ENCODE results near the gene TTC21A. TPM values are rescaled to one million over a fixed set of nuclear protein-coding genes. Genes with fewer than 3 reads are reported as not detected.

Gene TTC21A
- total RNA-seq, 1 experiment from 2014 or later: 7.7 TPM

- no TSS peak for BruUV-seq (replicated peaks)
- H3K27ac ChIP-seq (ENCODE audit: low read length): no peak overlapping the region
- POLR2A ChIA-PET: no interaction called here
- CTCF ChIA-PET: no interaction called here
- DNase-seq (ENCODE audit: low read depth, low spot score) (no peak), ATAC-seq (no peak)
- H3K9me3 ChIP-seq (ENCODE audit: control insufficient read depth, insufficient read depth, low read depth, low read length): no peaks in the 10 kb centered on the region
- H3K27me3 ChIP-seq (ENCODE audit: control insufficient read depth, insufficient read depth, low read length): no peaks in the 10 kb centered on the region
- no peaks in the 10 kb centered on the region for H3K36me3 ChIP-seq (ENCODE audit: control insufficient read depth, insufficient read depth, low read length)
- H3K4me3 ChIP-seq (ENCODE audit: low read depth in 2 of 2, low read length in 2 of 2): no peak overlapping the region
- intact Hi-C loops (cut with micrococcal nuclease; ENCODE audit: unreplicated experiment): no loop called here
- no peaks in the 10 kb centered on the region for H3K4me1 ChIP-seq (ENCODE audit: control insufficient read depth, insufficient read depth, low read length)
- in situ Hi-C loops (cut with HindIII; ENCODE audit: low pct_unique_long_range_greater_than_20kb, low sequenced_read_pairs): no loop called here
- TF ChIP-seq TCF7L2 (IDR thresholded peaks at IDR 0.05; ENCODE audit: low read depth, low read length) (no peak), POLR2AphosphoS5 (IDR thresholded peaks at IDR 0.05; ENCODE audit: low read depth, low read length) (no peak), CTCF (IDR thresholded peaks at IDR 0.05) (no peak), SIN3A (IDR thresholded peaks at IDR 0.05; ENCODE audit: borderline replicate concordance, insufficient read depth, low read depth, low read length) (no peak), REST (IDR thresholded peaks at IDR 0.05; ENCODE audit: insufficient read depth in 1 of 2, low read depth in 2 of 2, low read length in 1 of 2) (no peak)
Measured at GRCh38 chr3:39075910-39076309, 31.6 kb upstream of the TTC21A start.

GRCh38 chr3:39079530-39079929 lies 27.9 kb upstream of the TTC21A start:
- Histone ChIP-seq H3K4me1 (ENCODE audit: control insufficient read depth, insufficient read depth, low read length) (no peaks in the 10 kb centered on the region), H3K27me3 (ENCODE audit: control insufficient read depth, insufficient read depth, low read length) (no peaks in the 10 kb centered on the region), H3K36me3 (ENCODE audit: control insufficient read depth, insufficient read depth, low read length) (no peaks in the 10 kb centered on the region; the same call in 1 of the 2 replicates), H3K27ac (ENCODE audit: low read length) (no peak overlapping the region), H3K4me3 (ENCODE audit: low read depth in 2 of 2, low read length in 2 of 2) (no peak overlapping the region), H3K9me3 (ENCODE audit: control insufficient read depth, insufficient read depth, low read depth, low read length) (no peaks in the 10 kb centered on the region)
- intact Hi-C loops (cut with micrococcal nuclease; ENCODE audit: unreplicated experiment): no loop called here
- POLR2A ChIA-PET: no interaction called here
- in situ Hi-C loops (cut with HindIII; ENCODE audit: low pct_unique_long_range_greater_than_20kb, low sequenced_read_pairs): no loop called here
- CTCF ChIA-PET: no interaction called here
- no peak for ATAC-seq
- DNase-seq (ENCODE audit: low read depth, low spot score): no peak
- TF ChIP-seq POLR2AphosphoS5 (IDR thresholded peaks at IDR 0.05; ENCODE audit: low read depth, low read length): no peak
- no TSS peak for BruUV-seq (replicated peaks)

GRCh38 chr3:39080026-39080425 lies 27.5 kb upstream of the TTC21A start:
- TF ChIP-seq TCF7L2 (IDR thresholded peaks at IDR 0.05; ENCODE audit: low read depth, low read length) (no peak), CTCF (IDR thresholded peaks at IDR 0.05) (no peak), SIN3A (IDR thresholded peaks at IDR 0.05; ENCODE audit: borderline replicate concordance, insufficient read depth, low read depth, low read length) (no peak), POLR2AphosphoS5 (IDR thresholded peaks at IDR 0.05; ENCODE audit: low read depth, low read length) (no peak), REST (IDR thresholded peaks at IDR 0.05; ENCODE audit: insufficient read depth in 1 of 2, low read depth in 2 of 2, low read length in 1 of 2) (no peak)
- no peaks in the 10 kb centered on the region for H3K27me3 ChIP-seq (ENCODE audit: control insufficient read depth, insufficient read depth, low read length)
- CTCF ChIA-PET: no interaction called here
- in situ Hi-C loops (cut with HindIII; ENCODE audit: low pct_unique_long_range_greater_than_20kb, low sequenced_read_pairs): no loop called here
- POLR2A ChIA-PET: no interaction called here
- no peaks in the 10 kb centered on the region for H3K4me1 ChIP-seq (ENCODE audit: control insufficient read depth, insufficient read depth, low read length)
- no peaks in the 10 kb centered on the region; the same call in 1 of the 2 replicates for H3K36me3 ChIP-seq (ENCODE audit: control insufficient read depth, insufficient read depth, low read length)
- ATAC-seq (no peak), DNase-seq (ENCODE audit: low read depth, low spot score) (no peak)
- H3K9me3 ChIP-seq (ENCODE audit: control insufficient read depth, insufficient read depth, low read depth, low read length): no peaks in the 10 kb centered on the region
- H3K4me3 ChIP-seq (ENCODE audit: low read depth in 2 of 2, low read length in 2 of 2): no peak overlapping the region
- intact Hi-C loops (cut with micrococcal nuclease; ENCODE audit: unreplicated experiment): no loop called here
- no TSS peak for BruUV-seq (replicated peaks)
- no peak overlapping the region for H3K27ac ChIP-seq (ENCODE audit: low read length)

All from Panc1 (cell line).